Fibroblast of the aortic adventitia (primary cell): ENCODE measurements around the gene DENND4A. TPM values are rescaled to one million over a fixed set of nuclear protein-coding genes. Genes with fewer than 3 reads are reported as not detected.

Experiments
- DNase-seq: peaks from one replicate; pipeline ENCODE4 v3.0.0-alpha.2; 2010; ENCODE audit warnings: low read depth
- H3K4me3 ChIP-seq: 2 replicates; pipeline ENCODE4 v1.5.1; 2011; ENCODE audit warnings: low read depth, mild to moderate bottlenecking, control low read depth, low read length, moderate library complexity
- total RNA-seq: library from RNA; depleted of rRNA; stranded (reverse); fragments of >200 nt; gene quantifications from 2 replicates; pipeline ENCODE4 v1.2.3, GENCODE V29; 2012; ENCODE audit warnings: low replicate concordance
- TF ChIP-seq, protein P1 (sequence below): IDR thresholded peaks from 2 replicates; pipeline ENCODE4 v1.5.1; 2011; ENCODE audit warnings: mild to moderate bottlenecking, low read length, control low read depth, inconsistent platforms; ENCODE audit not compliant: insufficient read depth

The DENND4A gene
- total RNA-seq, 1 donor, result 30.3 TPM

DNA sequence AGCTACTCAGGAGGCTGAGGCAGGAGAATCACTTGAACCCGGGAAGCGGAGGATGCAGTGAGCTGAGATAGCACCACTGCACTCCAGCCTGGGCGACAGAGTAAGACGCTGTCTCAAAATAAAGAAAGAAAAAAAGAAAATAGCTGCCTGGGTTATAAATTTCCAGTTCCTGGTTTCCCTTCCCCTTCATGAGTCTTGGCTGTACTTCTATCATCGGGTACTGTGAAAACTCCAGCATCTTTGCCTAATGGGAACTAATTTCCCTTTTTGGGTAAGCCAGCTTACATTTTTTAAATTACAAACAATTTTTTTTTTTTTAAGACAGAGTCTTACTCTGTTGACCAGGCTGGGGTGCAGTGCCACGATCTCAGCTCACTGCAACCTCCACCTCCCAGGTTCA, 15.0 kb downstream of the DENND4A start:
- H3K4me3 ChIP-seq, result no peak overlapping the region
- TF ChIP-seq, protein P1, sequence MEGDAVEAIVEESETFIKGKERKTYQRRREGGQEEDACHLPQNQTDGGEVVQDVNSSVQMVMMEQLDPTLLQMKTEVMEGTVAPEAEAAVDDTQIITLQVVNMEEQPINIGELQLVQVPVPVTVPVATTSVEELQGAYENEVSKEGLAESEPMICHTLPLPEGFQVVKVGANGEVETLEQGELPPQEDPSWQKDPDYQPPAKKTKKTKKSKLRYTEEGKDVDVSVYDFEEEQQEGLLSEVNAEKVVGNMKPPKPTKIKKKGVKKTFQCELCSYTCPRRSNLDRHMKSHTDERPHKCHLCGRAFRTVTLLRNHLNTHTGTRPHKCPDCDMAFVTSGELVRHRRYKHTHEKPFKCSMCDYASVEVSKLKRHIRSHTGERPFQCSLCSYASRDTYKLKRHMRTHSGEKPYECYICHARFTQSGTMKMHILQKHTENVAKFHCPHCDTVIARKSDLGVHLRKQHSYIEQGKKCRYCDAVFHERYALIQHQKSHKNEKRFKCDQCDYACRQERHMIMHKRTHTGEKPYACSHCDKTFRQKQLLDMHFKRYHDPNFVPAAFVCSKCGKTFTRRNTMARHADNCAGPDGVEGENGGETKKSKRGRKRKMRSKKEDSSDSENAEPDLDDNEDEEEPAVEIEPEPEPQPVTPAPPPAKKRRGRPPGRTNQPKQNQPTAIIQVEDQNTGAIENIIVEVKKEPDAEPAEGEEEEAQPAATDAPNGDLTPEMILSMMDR, result no peak
- DNase-seq, result no peak

DNA sequence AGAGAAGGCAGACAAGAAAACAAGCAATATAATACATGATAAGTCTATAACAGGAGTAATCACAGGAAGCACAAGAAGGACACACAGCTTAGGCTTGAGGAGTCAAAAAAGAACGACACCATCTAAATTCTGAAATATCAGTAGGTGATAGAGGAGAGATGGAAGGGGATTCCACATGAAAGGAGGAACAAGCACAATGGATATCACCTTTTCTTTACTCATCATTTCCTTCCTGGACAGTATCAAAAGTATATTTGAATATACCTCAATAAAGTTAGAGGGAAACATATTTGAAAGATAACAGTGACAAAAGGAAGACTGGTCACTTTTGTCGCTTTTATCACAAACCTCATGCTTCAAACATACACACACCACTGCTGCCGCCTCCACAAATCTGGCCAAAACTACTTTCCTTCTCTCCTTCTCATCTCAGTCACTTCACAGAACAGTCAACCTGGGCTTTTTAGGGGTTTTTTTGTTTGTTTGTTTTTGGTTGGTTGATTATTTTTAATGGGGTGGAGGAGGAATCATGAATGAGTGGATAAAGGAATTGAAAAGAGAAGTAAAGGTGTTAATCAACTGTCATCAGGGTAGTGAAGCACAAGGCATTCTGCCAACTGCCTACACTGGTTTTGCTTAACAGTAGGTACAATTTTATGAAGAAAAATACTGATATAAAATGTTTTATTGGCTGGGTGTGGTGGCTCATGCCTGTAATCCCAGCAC, 18.5 kb downstream of the DENND4A start:
- H3K4me3 ChIP-seq, result no peak overlapping the region
- TF ChIP-seq, protein P1, result no peak
- DNase-seq, result no peak

DNA sequence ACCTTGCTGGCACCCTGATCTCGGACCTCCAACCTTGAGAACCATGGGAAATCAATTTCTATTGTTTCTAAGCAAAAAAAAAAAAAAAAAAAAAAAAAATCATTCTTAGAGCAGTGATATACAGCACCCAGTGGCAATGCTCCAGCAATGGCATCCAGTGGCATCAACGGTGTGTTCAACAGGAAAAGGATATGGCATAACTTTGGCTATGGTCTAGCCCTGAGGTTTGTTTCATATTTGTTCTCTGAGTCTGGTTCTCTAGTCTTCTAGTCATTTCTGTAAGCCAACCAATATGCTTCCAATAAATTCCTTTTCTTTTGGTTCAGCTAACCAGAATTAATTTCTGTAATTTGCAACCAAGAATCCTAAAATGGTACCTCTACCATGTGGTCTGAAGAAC, 19.2 kb downstream of the DENND4A start:
- H3K4me3 ChIP-seq, result no peak overlapping the region
- TF ChIP-seq, protein P1, result no peak
- no peak for DNase-seq

DNA sequence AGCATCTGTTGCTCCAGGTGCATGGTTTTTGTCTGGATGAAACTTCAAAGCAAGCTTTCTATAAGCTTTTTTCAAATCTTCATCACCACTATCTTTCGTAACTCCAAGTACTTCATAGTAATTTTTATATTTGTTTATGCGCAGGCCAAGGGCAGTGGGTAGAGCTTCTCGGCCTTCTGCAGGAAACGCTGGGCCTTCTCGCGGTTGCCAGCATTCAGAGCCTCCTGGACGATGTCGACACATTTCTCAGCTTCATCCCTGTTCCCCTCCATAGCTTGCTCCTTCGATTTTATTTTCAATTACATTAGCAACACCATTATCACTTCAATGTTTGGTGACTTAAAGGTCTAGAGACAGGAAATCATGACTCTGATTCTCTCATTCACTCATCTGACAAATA, 20.2 kb downstream of the DENND4A start:
- TF ChIP-seq, protein P1, result no peak
- DNase-seq, result no peak

DNA sequence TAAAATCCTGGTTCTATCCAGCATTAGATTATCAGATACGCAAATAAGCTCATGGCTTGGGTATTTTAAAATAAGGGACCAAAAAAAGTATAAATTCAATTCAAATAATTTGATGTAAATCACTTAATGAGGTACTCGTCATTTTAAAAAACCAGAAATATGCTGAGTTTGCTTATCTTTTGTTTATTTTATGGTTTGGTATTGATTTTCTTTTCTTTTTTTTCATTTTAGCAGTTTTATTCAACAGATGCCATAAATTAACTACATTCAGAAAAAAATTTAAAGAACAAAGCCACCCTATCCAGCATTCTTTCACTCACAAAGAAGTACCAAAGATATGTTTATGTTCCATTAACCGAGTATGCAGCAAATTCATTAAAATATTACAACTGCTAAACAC, 22.6 kb downstream of the DENND4A start:
- DNase-seq, result no peak
- no peak overlapping the region for H3K4me3 ChIP-seq
- TF ChIP-seq, protein P1, result no peak

More for the DNA sequence above, 20.2 kb downstream of the DENND4A start:
- no peak overlapping the region for H3K4me3 ChIP-seq

DNA sequence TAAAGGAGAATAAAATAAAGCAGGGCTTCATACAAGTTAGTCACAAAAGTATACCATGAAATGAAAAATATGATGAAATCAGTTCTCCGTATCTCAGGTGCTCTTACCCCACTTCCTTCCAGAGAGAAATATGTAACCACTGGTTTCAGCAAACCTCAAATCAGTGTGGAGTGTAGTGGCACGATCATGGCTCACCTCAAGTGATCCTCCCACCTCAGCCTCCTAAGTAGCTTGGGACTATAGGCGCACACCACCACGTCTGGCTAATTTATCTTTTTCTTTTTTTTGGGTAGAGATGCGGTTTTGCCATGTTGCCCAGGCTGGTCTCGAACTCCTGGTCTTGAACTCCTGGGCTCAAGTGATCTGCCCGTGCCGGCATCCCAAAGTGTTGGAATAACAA, 24.2 kb downstream of the DENND4A start:
- no peak overlapping the region for H3K4me3 ChIP-seq
- TF ChIP-seq, protein P1, result no peak
- DNase-seq, result no peak

DNA sequence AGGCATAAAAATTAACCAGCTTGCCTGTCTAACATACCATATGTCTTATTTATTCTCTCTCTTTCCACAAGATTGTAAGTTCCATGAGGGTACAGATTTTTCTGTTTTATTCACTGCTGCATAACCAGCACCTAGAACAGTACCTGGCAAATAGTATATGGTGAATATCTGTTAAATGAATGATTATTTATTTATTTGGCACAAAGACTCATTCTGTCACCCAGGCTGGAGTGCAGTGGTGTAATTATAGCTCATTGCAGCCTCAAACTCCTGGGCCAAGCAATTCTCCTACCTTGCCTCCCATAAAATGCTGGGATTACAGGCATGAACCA, 24.9 kb downstream of the DENND4A start:
- no peak for DNase-seq
- TF ChIP-seq, protein P1, result no peak
- H3K4me3 ChIP-seq, result no peak overlapping the region
